Hematopoietic multipotent progenitor cell treated with erythropoietin and hydrocortisone succinate and interleukin-3 and kit ligand, for 4 days (in vitro differentiated cells): ENCODE results near the gene ZNF107.

Experiments
- DNase-seq: peaks from one replicate; pipeline ENCODE4 v3.0.0-alpha.2; 2015

The ZNF107 gene

DNA sequence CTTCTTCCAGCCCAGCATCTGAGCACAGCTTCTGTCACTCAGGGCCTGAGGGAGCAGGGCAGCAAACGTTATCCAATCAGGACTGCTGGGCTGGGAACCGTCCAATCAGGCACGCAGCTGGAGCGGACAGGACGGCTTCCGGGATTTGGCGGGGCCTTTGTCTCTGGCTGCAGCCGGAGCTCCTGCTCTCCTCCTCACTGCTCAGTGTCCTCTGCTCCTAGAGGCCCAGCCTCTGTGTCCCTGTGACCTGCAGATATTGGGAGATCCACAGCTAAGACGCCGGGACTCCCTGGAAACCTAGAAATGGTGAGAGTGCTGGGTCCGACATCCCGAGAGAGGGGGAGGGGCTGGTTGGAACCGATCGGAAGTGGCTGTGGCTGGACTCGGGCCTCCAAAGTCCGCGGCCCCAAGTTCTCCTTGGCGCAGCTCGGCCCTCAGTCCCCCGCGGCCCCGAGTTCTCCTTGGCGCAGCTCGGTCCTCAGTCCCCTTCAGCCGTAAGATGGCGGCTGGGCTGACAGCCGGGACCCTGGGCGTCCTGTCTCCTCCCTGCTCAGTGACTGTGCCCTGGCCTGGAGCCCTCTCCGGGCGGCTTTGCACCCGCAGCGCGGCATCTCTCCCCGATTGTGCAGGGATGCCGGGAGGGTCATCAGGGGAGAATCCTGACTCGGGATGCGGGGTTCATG, at the start of gene ZNF107:
Gene ZNF107, plus strand, starts transcription at position 154 of the 683 bp plus-strand sequence. Its CDS starts 150 bp downstream, at position 304.
- peak; percentile 97 for DNase-seq

DNA sequence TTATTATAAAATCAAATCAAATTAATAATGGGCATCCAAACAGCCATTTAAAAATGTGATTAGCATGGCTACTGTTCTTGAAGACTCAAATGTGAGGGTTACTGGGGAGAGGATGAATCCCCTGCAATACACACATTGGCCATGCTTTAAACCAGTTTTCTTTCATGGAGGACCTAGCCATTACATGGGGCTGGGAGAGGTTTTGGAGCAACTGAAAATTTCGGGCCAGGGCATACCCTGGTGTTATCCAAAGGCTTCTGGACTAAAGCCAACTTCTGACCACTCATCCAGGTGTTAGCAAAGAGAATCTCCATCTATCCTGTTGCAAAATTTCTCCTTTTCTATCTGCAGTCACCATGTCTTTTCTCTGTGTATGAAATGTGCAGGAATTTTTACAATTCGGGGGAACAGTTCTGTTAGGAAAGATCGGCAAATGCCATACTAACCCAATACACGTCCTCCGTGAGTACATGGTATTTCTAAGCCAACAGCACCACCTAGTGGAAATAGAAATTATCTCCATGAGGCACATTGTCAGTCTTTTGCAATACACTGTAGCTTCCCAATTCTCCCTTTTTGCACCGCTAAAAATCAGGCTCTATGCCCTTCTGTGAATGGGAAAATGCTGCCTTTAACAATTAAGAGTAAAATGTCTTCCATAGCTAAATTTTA, 47.0 kb upstream of the ZNF107 start:
- peak; percentile 80 for DNase-seq

DNA sequence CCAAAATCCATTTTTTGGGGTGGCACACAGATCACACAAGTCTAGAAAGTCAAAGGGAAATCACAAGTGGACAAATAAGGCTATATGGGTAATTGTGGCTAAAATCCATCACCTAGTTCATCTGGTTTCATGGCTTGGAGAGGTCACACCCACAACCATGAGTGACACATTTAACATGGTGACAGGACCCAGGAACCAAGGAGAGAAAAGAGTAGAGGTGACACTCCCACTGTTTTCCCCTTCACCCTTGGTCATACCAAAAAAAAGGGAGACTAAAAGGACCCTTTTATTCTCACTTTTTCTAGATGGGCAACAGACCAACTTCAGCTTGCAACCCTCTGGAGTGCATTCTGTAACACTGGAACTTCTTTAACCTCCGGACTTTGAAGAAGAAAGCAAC, 46.2 kb upstream of the ZNF107 start:
- peak; percentile 14 for DNase-seq

DNA sequence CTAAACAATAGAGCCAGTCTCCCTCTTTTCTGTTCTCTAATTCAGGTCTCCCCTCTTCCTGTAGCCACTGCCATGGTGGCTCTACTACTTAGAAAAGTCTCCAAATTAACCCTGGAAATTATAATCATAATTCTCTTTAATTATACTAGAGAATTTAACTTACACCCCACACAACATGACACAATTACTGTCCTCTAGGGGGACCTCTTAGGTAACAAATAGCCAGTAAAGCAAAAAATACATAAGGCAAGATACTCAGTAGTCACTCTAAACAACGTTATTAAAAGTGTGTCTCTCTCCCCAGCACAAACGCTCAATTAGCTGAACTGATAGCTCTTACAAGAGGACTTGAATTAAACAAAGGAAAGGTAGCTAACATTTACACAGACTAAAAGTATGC, 44.3 kb upstream of the ZNF107 start:
- DNase-seq = no peak

DNA sequence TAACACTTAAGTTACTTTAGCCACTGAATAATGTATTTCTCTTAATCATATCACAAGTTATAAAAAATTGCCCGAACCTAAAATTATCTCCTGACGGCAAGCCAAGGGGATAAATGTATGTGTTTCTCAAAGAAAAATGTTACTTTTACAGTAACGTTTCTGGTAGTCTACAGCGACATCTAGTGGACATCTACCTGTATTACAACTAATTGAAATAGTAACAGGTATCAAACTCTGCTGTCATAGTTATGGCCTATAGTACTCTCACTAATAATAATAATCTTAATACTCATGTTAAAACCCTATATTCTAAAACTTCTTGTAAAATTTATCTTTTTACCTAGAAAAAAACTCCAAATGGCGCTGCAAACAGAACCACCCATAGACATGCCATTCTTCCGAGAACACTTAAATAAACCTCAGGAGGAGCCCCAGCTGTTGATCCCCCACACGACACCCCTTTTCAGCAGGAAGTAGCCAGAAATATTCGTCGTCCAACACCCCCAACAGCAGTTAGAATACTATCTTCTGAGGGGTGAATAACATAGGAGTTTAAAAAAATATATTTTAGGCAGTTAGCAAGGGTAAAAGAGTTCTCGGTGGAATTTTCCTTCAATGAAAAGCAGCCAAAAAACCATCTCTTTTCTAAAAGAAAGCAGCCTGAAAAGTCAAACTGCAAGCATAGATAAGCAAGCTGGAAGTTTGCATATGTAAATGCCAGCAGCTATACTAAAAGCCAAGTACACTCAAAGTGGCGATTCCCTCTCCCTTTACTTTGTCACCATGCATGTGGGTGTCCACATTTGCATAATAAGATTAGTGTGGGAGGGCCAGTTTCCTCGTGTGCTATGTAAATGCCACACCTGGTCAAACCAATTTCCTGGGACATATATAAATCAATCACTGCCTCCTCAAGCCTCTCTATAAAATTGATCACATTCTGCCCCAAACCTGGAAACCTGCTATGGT, 40.5 kb upstream of the ZNF107 start:
- DNase-seq = peak; percentile 50

DNA sequence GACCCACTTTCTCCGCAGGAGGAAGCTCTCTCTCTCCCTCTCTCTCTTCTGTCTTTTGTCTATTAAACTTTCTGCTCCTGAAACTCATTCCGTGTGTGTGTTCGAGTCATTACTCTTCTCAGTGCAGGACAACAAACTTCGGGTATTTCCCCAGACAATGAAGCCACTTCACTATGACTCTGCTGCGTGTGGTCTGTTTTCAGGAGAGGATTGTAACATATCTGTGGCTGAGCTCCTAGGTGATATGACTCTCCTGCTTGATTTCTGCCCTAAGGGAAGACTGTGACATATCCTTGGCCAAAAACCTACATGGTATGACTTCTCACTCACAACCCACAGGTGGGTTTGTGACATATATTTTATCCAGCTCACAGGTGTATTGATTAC, 39.9 kb upstream of the ZNF107 start:
- no peak for DNase-seq

DNA sequence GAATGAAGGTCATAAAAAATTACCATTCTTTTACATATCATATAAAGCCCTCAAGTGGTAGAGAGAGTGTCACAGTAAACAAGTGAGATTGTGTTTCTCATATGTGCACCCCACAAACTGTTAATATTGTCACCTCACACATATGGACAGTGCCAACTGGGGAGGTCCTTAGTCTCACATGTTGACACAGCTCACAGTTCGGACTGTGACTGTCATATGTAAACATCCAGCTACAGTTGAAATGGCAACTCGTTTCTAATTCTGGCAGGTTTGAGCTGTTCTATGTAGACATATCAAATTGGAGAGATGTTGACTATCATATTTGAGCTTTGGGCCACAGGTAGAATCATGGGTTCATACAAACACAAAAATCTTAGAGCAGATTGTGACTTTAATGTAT, 39.4 kb upstream of the ZNF107 start:
- no peak for DNase-seq

DNA sequence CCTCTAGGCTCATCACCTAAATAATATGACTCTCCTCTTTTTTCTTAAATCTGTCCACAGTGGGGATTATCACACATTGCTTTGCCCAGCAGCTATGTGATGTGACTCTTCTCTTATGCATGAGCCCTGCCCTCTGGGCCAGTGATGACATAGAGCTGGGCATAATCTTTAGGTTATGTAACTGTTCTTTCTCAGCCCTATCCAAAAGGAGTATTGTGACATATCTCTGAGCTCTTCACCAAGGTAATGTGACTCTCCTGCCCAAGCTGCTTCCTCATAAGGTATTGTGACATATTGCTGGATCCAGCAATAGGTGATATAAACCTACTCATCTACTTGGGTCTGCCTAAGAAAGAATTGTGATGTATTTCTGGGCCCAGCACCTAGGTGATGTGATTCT, 37.7 kb upstream of the ZNF107 start:
- DNase-seq = peak; percentile 22

DNA sequence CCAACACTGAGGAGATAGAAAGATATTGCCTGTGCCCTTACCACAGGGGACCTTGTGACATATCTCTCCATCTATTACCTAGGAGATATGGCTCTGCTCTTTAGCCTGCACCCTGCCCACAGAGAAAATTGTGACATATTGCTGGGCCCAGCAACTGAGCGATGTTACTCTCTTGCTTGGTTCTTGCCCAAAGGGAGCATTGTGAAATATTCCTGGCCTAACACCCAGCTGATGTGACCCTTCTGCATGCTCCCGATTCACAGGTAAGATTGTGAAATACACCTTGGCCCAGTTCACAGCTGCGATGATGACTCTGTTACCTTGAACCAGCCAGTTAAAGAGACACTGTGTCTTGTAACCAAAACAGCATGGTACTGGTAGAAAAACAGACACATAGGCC, 37.2 kb upstream of the ZNF107 start:
- DNase-seq = peak; percentile 26

DNA sequence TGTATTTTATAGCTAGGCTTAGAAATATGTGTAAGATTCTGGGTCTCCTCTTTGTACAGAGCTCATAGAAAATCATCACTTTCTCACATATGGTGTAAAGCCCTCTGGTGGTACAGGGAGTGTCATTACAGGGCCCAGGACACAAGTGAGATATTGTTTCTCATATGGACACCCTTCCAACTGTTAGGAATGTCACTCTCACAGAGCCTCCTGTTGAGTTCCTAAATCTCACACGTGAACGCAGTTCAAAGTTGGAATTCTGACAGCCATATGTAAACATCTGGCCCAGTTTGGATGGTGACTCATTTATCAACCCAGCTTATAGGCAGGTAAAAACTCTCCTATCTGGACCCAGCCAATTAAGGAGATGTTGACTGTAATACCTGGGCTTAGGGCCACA, 35.4 kb upstream of the ZNF107 start:
- DNase-seq = peak; percentile 56

DNA sequence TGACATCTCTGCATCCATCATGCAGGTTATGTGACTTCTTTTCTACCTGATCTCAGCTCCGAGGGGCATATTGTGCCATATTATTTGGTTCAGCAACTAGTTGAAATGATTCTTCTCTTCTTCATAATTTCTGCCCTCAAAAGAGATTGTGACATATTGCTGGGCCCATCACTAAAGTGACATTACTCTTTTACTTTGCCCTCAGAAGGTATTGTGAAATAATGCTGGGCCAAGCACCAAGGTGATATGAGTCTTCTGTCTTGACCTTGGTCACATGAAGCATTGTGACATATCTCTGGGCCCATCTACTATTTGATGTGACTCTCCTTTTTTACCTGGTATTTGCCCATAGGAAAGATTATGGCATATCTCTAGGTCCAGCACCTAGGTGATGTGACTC, 33.9 kb upstream of the ZNF107 start:
- no peak for DNase-seq

DNA sequence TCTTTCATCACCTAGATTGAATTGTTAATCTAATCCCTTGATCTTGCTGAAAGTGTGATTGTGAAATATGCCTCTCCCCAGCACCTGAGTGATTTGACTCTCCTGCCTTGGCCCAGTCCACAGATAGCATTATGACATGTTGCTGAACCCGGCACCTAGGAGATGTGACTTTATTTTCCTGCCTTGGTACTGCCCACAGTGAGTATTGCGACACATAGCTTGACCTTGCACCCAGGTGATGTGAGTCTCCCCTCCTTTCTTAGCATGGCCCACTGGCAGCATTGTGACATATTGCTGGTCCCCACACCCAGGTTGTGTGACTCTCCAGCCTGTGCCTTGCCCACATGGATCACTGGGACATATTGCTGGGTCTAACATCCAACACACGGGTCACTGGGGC, 32.5 kb upstream of the ZNF107 start:
- no peak for DNase-seq

DNA sequence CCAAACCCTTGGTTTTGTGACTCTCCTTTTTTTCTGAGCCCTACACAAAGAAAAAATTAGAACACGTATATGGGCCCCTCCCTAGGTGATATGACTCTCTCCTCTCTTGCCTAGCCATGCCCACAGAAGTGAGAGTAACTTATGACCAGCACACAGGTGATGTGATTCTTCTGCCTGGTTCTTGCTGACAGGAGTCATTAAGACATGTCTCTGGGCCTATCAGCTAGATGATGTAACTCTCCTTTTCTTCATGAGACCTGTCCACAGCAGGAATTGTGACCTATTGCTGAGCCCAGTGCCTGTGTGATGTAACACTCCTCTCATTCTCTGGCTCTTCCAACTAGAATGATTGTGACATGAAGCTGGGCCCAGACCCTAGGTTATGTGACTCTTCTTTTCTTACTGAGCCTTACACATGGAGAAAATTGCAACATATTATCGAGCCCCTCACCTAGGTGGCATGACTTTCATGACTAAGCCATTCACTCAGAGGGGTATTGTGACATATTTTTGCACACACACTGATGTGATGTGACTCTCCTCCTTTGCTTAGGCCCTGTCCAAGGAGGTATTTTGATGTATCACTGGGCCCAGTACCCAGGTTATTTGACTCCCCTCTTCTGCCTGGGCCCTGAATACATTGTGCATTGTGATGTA, 31.4 kb upstream of the ZNF107 start:
- no peak for DNase-seq

DNA sequence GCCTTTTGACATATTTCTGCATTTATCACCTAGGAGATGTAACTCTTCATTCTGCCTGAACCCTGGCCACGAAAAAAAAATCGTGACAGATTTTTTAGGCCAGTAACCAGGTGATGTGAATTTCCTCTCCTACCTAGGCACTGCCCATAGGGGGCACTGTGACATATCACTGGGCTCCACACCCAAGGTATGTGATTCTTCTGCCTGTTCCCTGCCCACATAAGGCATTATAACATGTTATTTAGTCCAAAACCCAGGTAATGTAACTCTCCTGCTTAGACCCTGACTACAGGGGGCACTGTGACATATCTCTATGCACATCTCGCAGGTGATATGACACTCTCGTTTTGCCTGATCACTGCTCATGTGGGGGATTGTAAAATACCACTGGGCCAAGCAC, 29.5 kb upstream of the ZNF107 start:
- DNase-seq = no peak

DNA sequence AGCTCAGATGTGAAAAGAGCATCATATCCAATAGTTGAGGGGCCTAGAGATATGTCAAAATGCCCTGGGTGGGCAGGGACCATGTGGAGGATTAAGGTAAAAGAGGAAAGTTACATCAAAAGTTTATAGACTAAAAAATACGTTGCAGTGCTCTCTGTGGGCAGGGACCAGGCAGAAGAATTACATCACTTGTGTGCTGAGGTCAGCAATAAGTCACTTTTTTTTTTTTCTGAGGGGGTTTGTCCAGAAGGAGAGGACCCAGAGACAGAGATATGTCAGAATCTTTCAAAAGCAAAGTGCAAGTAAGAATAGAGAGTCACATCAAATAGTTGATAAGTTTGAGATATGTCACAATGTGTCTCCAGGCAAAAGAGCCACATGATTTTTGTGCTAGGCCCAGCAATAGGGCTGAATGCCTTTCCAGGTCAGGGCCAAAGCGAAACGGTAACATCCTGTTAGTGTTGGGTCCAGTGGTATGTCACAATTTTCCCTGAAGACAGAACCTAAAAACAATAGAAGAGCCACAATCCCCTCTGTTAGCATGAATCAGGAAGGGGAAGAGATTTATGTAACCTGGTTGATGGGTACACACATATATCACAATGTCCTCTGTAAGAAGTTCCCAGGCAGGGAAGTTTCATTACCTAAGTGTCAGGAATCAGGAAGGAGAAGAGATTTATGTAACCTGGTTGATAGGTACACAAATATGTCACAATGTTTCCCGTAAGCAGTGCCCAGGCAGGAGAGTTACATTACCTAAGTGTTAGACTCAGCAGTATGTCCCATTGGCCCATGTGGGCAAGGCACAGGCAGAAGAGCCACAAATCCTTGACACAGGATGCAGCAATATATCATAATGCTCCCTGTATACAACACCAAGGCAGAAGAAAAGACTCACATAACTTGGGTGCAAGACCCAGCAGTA, 28.1 kb upstream of the ZNF107 start:
- DNase-seq = no peak

DNA sequence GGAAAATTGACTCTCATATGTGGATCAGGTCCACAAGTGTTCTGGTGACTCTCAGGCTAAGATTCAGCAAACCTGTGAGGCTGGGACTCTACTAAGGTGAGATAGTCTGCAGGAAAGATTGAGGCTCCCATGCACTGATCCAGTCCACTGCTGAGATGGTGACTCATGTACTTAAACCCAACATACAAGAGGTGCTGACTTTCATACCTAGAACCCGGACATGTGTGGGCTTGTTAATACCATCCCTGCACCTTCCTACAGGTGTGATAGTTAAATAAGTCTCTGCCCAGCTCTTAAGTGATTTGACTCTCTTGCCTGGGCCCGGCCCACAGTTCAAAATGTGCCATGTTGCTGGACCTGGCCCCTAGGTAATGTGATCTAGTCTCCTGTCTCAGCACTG, 27.1 kb upstream of the ZNF107 start:
- DNase-seq = no peak

DNA sequence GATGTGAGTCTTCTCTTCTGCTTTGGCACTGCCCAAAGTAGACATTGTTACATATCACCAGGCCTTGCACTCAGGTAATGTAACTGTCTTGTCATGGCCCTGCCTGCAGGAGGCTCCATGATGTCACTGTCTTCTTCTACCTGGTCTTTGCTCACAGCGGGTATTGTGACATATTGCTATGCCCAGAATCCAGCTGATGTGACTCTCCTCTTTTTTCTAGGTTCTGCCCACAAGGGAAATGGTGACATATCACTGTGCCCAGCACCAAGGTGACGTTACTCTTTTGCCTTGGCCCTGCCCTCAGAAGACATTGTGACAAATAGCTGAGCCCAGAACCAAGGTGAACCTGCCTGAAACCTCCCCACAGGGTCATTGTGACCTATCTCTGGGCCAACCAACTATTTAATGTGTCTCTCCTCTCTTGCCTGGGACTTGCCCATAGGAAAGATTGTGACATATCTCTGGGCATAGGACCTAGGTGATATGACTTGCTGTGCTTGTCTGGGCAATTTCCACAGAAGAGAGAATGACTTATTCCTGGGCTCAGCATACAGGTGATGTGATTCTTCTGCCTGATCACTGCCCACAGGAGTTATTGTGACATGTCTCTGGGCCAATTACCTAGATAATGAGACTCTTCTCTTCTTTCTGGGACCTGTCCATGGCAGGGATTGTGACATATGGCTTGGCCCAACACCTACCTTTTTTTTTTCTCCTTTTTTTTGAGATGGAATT, 26.5 kb upstream of the ZNF107 start:
- no peak for DNase-seq

DNA sequence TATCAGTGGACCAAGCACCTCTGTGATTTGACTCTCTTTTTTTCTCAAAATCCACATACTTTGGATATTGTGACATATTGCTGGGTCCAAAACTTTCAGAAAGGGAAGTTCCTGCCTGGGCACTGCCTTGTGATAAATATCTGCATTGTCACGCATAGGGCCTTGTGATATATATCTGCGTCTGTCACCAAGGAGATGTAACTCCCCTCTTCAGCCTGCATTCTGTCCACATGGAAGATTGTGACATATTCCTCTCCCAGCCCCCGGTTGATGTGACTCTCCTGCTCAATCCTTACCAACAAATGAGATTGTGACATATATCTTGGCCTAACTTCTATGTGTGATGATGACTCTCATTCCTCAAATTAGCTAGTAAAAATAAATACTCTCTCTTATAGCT, 25.4 kb upstream of the ZNF107 start:
- DNase-seq = peak; percentile 80

DNA sequence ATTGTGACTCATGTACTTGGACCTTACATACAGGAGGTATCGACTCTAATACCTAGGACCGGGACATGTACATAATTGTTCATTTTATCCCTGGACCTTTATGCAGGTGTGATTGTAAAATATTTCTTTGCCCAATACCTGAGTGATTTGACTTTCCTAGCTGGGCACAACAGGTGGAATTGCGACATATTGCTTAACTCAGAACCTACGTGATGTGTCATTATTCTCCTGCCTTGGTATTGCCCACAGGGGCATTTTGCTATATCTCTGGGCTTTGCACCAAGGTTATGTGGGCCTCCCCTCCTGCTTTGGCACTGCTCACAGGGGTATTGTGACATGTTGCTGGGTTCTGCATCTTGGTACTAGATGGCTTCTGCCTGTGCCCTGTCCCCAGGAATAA, 23.9 kb upstream of the ZNF107 start:
- DNase-seq = no peak

DNA sequence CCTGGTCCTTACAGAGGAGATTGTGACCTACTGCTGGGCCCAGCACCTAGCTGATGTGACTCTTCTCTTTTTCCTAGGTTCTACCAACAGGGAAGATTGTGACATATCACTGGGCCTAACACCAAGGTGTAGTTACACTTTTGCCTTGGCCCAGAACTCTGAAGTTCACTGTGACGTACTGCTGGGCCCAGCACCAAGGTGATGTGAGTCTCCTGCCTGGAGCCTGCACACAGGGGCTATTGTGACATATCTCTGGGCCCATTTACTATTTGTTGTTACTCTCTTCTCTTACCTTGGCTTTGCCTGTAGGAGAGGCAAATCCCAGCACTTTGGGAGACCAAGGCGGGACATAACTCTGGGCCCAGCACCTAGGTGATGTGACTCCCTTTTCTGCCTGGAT, 23.1 kb upstream of the ZNF107 start:
- DNase-seq = no peak

DNA sequence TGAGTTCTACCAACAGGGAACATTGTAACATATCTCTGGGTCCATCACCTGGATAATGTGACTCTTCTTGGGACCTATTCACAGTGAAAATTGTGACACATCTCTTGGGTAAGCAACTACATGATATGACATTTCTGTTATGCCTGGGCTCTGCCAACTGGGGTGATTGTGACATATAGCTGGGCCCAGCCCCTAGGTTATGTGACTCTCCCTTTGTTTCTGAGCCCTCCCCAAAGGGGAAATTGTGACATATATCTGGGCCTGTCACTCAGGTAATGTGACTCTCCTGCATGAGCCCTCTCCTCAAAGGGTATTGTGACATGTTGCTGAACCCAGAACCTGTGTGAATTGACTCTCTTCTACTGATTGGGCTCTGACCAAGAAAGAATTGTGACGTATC, 22.4 kb upstream of the ZNF107 start:
- peak; percentile 55 for DNase-seq
